ENCODE measurements around the gene ATP2C2. TPM values are rescaled to one million over a fixed set of nuclear protein-coding genes. Genes with fewer than 3 reads are reported as not detected.

Gene ATP2C2
- total RNA-seq, 4 donors from 2014 or later, result 51.7 to 133 (median 57.7) TPM

DNA sequence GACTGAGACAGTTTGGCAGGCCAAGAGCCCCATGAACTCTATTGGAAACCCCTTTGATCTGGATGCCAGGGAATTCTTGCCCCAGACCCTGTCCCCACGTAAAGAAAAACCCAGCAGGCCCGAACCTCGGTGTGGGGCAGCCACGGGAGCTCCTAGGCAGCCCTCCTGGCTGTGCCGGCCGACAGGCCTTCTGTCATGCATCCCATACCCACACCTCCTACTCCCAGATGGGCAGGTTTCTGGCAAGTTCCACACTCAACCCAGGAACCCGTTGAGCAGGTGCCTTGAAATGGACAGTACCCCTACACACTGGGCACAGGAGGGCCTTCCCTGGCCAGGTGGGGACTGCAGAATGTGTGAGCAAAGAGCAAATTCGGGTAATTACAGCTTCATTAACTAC lies 23.6 kb upstream of the ATP2C2 start:
- no peak for DNase-seq (ENCODE audit: low spot score in 2 of 2)
- TF ChIP-seq CTCF (IDR thresholded peaks at IDR 0.05), result no peak
- TF ChIP-seq POLR2A (IDR thresholded peaks at IDR 0.05), result no peak
- no peak overlapping the region for H3K4me3 ChIP-seq (ENCODE audit: low read depth, poor library complexity, severe bottlenecking)
- WGBS, 2 donors, result 77 to 94% methylated on average over 8 of the region's 8 CpGs
- intact Hi-C loops (cut with DNase I; ENCODE audit: low total_unique reads), result no loop called here

- no peak overlapping the region for H3K4me3 ChIP-seq (ENCODE audit: low read depth, poor library complexity, severe bottlenecking)
- TF ChIP-seq POLR2A (IDR thresholded peaks at IDR 0.05) (no peak), CTCF (IDR thresholded peaks at IDR 0.05) (no peak)
- DNase-seq (ENCODE audit: low spot score in 2 of 2), result no peak
- intact Hi-C loops (cut with DNase I; ENCODE audit: low total_unique reads), result no loop called here
- WGBS, 2 donors, result 79 to 85% methylated on average over 9 of the region's 9 CpGs
These were observed 21.2 kb upstream of the ATP2C2 start for GRCh38 chr16:84347161-84347560.

DNA sequence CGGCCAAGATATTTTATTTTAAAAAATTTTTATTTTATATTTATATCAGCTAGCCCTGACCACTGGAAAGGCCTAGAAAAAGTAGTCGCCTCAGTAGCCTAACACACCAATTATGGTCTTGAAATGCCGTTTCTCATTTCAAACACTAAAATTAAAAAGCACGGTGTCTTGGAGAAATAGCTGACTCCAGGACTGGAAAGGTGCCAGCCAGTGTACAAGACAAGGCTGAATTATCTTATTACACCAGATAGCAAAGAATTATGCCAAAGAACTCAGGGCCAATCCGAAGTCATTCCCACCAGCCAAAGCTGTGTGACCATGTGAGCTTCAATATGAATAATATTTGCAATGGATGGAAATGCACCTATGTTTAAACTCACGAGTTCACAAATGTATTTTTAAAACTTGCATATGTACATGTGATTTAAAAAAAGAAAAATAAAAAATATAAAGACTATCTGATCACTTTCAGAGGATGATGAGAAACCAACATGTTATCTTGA lies 19.9 kb upstream of the ATP2C2 start:
- TF ChIP-seq CTCF (IDR thresholded peaks at IDR 0.05), result no peak
- no peak for TF ChIP-seq POLR2A (IDR thresholded peaks at IDR 0.05)
- 67 to 70% methylated on average over 6 of the region's 6 CpGs for WGBS, 2 donors
- intact Hi-C loops (cut with DNase I; ENCODE audit: low total_unique reads), result no loop called here
- DNase-seq (ENCODE audit: low spot score in 2 of 2), result no peak
- no peak overlapping the region for H3K4me3 ChIP-seq (ENCODE audit: low read depth, poor library complexity, severe bottlenecking)

DNA sequence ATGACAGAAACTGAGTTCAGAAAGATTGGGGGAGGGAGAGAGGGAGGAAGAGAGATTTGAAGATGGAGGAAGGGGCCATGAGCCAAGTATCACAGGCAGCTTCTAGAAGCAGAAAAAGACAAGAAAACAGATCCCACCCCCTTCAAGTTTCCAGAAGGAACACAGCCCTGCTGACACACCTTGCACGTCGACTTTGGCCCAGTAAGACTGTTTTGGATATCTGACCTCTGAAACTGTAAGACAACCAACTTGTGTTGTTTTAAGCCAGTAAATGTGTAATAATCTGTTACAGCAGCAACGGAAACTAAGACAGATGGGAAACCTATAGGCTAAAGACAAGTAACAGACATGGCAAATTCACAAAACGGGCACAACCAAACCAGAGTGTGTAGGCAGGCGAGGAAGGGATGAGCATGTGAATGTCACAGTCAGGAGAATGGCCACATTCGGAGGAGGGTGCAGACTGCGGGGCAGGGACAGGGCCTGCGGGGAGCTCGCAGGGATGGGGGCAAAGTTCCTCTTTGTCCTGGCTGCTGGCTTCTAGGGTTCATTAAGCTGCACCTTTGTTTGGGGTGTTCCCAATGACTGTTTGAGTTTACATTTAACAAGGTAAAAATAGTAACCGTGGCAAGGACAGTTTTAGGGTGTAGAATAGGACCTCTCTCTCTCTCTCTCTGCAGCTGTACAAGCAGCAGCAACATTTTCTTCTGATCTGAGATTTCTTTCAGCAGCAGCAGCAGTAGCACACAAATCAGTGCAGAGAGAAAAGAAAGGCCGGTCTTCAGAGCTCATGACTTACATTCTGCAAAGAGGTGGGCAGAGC lies 18.3 kb upstream of the ATP2C2 start:
- intact Hi-C loops (cut with DNase I; ENCODE audit: low total_unique reads), result no loop called here
- no peak for TF ChIP-seq POLR2A (IDR thresholded peaks at IDR 0.05)
- DNase-seq (ENCODE audit: low spot score in 2 of 2), result no peak
- no peak overlapping the region for H3K4me3 ChIP-seq (ENCODE audit: low read depth, poor library complexity, severe bottlenecking)
- 85 to 88% methylated on average over 11 of the region's 11 CpGs for WGBS, 2 donors

- no peak overlapping the region for H3K4me3 ChIP-seq (ENCODE audit: low read depth, poor library complexity, severe bottlenecking)
- 85 to 90% methylated on average over 15 to 16 of the region's 16 CpGs for WGBS, 2 donors
- TF ChIP-seq POLR2A (IDR thresholded peaks at IDR 0.05) (no peak), CTCF (IDR thresholded peaks at IDR 0.05) (no peak)
- no peak for DNase-seq (ENCODE audit: low spot score in 2 of 2)
- intact Hi-C loops (cut with DNase I; ENCODE audit: low total_unique reads), result no loop called here
These were observed 17.5 kb upstream of the ATP2C2 start for GRCh38 chr16:84350685-84351400.

GRCh38 chr16:84351630-84352029 lies 16.7 kb upstream of the ATP2C2 start:
- intact Hi-C loops (cut with DNase I; ENCODE audit: low total_unique reads), result no loop called here
- WGBS, 2 donors, result 90 to 91% methylated on average over 8 of the region's 8 CpGs
- DNase-seq (ENCODE audit: low spot score in 2 of 2), result no peak
- no peak for TF ChIP-seq POLR2A (IDR thresholded peaks at IDR 0.05)
- TF ChIP-seq CTCF (IDR thresholded peaks at IDR 0.05), result no peak
- H3K4me3 ChIP-seq (ENCODE audit: low read depth, poor library complexity, severe bottlenecking), result no peak overlapping the region
